K562 (cell line): ENCODE results near the gene TMEM154. TPM values are rescaled to one million over a fixed set of nuclear protein-coding genes. Genes with fewer than 3 reads are reported as not detected.
A peak's percentile ranks its signal among the peaks of the same experiment; 100 is the strongest.

Source experiments
- BDP1 ChIP-seq: IDR thresholded peaks from 3 replicates; pipeline ENCODE4 v1.6.1; 2011; ENCODE audit not compliant: insufficient read length, insufficient read depth
- CREM ChIP-seq: IDR thresholded peaks from 2 replicates; pipeline ENCODE4 v1.6.1; 2014; ENCODE audit warnings: antibody characterized with exemption, low read depth
- HMGN3 ChIP-seq: IDR thresholded peaks from 2 replicates; pipeline ENCODE4 v1.6.1; 2011; ENCODE audit warnings: borderline replicate concordance, low read depth, mild to moderate bottlenecking, mixed read lengths, low read length; ENCODE audit not compliant: insufficient read length; ENCODE audit errors: extremely low read depth
- KAT8 ChIP-seq: fragments of 450-650 bp; IDR thresholded peaks from 2 replicates; pipeline ENCODE4 v1.6.1; 2016; ENCODE audit warnings: low read depth, mild to moderate bottlenecking
- MTA3 ChIP-seq: fragments of 450-650 bp; formaldehyde crosslinking; IDR thresholded peaks from 2 replicates; pipeline ENCODE4 v1.6.1; 2017; ENCODE audit warnings: mild to moderate bottlenecking, borderline replicate concordance
- RBM22 ChIP-seq: fragments of 200-400 bp; formaldehyde crosslinking; IDR thresholded peaks from 2 replicates; pipeline ENCODE4 v1.6.1; 2018; ENCODE audit warnings: low read length, low read depth; ENCODE audit not compliant: poor library complexity, severe bottlenecking
- RBM34 ChIP-seq: fragments of 200-400 bp; formaldehyde crosslinking; IDR thresholded peaks from 2 replicates; pipeline ENCODE4 v1.6.1; 2018; ENCODE audit warnings: low read length, borderline replicate concordance; ENCODE audit not compliant: insufficient read depth
- RUNX1 ChIP-seq: sonication (generic); IDR thresholded peaks from 2 replicates; pipeline ENCODE4 v1.6.1; 2016; ENCODE audit warnings: antibody characterized with exemption, low read depth
- ZNF507 ChIP-seq: conservative IDR thresholded peaks from 2 replicates; pipeline ENCODE4 v1.6.1; 2017; ENCODE audit warnings: missing genetic modification characterization, missing compliant biosample characterization
- polyA plus RNA-seq, 8 experiments: library from polyadenylated mRNA; depleted of rRNA in 4 of 8; stranded (reverse) in 5 of 8; unstranded in 3 of 8; fragments of >200 nt; fragmentation: Nextera tagmentation in 2 of 8; fragmentation: Illumina TruSeq in 1 of 8; extraction: Ambion mirVana in 2 of 8; extraction: Trizol in 1 of 8; gene quantifications; 2 replicates each; pipeline versions ENCODE4 v1.2.1 to v1.2.3, GENCODE V29; 2011 to 2014; ENCODE audit warnings: inconsistent platforms in 1 of 8, missing spikeins in 1 of 8
- total RNA-seq, 7 experiments: library from RNA; depleted of rRNA in 6 of 7; stranded (reverse); fragments of >200 nt in 6 of 7; fragmentation: Illumina TruSeq in 2 of 7; extraction: Trizol in 2 of 7; gene quantifications; 2 replicates each; pipeline versions ENCODE4 v1.2.1 to v1.2.3, GENCODE V29; 2011 to 2021; ENCODE audit warnings: low replicate concordance in 1 of 7
- TF ChIP-seq, protein P1 (sequence below), 2 experiments: fragments of 450-650 bp in 1 of 2; sonication (generic) in 1 of 2; formaldehyde crosslinking in 1 of 2; IDR thresholded peaks; 2 replicates each; pipeline versions ENCODE4 v1.7.1 to v1.9.0; 2016 to 2022; ENCODE audit warnings: inconsistent platforms in 1 of 2, mild to moderate bottlenecking in 1 of 2, missing genetic modification reagents in 1 of 2
- TF ChIP-seq, protein P2 (sequence below): fragments of 250-450 bp; sonication (Bioruptor Pico); IDR thresholded peaks from 2 replicates; pipeline ENCODE4 v1.4.0; 2020; ENCODE audit warnings: mild to moderate bottlenecking, moderate library complexity
- TF ChIP-seq, protein P3 (sequence below): fragments of 150-350 bp; IDR thresholded peaks from 2 replicates; pipeline ENCODE4 v1.6.1; 2014; ENCODE audit warnings: low read depth, mild to moderate bottlenecking, low read length, borderline replicate concordance

Gene TMEM154
- total and polyA plus RNA-seq, 9 of the 15 experiments (the other 6 are each of a cell fraction or from before 2014, with no cell fraction given) = 0.13 to 1.8 (median 0.58) TPM

DNA sequence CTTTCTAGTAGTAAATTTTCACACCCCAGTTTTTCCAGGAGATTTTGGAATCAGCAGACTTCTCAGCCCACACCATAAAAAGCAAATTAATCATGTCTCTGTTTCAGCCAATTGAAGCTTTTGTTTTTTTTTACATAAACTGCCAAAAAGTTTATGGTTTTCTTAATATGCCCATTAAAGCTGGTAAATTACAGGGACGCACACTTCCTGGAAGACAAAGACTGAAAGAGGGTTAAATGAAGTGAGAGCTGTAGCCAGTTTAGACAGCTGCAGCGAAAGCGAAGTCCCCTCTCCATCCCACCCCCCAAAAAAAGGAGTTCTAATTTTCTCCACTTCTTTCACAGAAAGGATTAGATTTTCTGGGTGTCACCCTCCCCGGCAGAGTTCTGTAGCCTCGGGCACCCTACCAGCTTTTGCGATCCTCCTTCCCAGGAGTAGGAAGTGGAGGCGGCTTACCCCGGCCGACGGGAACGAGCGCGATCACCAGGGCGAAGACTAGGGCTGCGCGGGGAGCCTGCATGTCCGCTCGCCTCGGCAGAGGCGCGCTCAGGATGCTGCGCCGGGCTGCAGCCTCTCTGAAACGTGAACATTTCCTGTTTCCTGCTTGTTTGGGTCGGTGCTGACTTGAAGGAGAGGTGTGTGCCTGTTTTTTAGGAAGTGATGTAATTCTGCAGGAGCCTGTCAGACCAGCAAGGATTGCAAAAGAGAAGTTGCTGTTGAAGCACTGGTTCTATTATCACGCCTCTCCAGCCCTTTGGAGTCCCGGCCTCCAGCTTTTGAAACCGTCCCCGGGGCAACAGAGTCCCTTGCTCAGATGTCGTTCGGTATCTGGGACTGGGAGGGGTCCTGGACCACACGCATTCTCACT lies at the start of gene TMEM154 (continued):
- TF ChIP-seq, protein P1, sequence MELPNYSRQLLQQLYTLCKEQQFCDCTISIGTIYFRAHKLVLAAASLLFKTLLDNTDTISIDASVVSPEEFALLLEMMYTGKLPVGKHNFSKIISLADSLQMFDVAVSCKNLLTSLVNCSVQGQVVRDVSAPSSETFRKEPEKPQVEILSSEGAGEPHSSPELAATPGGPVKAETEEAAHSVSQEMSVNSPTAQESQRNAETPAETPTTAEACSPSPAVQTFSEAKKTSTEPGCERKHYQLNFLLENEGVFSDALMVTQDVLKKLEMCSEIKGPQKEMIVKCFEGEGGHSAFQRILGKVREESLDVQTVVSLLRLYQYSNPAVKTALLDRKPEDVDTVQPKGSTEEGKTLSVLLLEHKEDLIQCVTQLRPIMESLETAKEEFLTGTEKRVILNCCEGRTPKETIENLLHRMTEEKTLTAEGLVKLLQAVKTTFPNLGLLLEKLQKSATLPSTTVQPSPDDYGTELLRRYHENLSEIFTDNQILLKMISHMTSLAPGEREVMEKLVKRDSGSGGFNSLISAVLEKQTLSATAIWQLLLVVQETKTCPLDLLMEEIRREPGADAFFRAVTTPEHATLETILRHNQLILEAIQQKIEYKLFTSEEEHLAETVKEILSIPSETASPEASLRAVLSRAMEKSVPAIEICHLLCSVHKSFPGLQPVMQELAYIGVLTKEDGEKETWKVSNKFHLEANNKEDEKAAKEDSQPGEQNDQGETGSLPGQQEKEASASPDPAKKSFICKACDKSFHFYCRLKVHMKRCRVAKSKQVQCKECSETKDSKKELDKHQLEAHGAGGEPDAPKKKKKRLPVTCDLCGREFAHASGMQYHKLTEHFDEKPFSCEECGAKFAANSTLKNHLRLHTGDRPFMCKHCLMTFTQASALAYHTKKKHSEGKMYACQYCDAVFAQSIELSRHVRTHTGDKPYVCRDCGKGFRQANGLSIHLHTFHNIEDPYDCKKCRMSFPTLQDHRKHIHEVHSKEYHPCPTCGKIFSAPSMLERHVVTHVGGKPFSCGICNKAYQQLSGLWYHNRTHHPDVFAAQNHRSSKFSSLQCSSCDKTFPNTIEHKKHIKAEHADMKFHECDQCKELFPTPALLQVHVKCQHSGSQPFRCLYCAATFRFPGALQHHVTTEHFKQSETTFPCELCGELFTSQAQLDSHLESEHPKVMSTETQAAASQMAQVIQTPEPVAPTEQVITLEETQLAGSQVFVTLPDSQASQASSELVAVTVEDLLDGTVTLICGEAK (IDR thresholded peaks at IDR 0.05) = peak; percentile 60
- TF ChIP-seq, protein P1 (CRISPR knock-in tag; IDR thresholded peaks at IDR 0.05) = no peak
- no peak for TF ChIP-seq BDP1
- TF ChIP-seq RBM34 = no peak
- TF ChIP-seq KAT8 = no peak
- no peak for TF ChIP-seq ZNF507 (tag)
- no peak for TF ChIP-seq RBM22
- peak; percentile 32; the same call in 1 of the 2 replicates for TF ChIP-seq MTA3
- peak; percentile 47 for TF ChIP-seq CREM
- TF ChIP-seq, protein P2, sequence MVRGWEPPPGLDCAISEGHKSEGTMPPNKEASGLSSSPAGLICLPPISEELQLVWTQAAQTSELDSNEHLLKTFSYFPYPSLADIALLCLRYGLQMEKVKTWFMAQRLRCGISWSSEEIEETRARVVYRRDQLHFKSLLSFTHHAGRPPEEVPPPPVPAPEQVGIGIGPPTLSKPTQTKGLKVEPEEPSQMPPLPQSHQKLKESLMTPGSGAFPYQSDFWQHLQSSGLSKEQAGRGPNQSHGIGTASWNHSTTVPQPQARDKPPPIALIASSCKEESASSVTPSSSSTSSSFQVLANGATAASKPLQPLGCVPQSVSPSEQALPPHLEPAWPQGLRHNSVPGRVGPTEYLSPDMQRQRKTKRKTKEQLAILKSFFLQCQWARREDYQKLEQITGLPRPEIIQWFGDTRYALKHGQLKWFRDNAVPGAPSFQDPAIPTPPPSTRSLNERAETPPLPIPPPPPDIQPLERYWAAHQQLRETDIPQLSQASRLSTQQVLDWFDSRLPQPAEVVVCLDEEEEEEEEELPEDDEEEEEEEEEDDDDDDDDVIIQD (CRISPR knock-in tag) = no peak
- no peak for TF ChIP-seq RUNX1
- TF ChIP-seq, protein P3, sequence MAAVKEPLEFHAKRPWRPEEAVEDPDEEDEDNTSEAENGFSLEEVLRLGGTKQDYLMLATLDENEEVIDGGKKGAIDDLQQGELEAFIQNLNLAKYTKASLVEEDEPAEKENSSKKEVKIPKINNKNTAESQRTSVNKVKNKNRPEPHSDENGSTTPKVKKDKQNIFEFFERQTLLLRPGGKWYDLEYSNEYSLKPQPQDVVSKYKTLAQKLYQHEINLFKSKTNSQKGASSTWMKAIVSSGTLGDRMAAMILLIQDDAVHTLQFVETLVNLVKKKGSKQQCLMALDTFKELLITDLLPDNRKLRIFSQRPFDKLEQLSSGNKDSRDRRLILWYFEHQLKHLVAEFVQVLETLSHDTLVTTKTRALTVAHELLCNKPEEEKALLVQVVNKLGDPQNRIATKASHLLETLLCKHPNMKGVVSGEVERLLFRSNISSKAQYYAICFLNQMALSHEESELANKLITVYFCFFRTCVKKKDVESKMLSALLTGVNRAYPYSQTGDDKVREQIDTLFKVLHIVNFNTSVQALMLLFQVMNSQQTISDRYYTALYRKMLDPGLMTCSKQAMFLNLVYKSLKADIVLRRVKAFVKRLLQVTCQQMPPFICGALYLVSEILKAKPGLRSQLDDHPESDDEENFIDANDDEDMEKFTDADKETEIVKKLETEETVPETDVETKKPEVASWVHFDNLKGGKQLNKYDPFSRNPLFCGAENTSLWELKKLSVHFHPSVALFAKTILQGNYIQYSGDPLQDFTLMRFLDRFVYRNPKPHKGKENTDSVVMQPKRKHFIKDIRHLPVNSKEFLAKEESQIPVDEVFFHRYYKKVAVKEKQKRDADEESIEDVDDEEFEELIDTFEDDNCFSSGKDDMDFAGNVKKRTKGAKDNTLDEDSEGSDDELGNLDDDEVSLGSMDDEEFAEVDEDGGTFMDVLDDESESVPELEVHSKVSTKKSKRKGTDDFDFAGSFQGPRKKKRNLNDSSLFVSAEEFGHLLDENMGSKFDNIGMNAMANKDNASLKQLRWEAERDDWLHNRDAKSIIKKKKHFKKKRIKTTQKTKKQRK = no peak
- no peak for TF ChIP-seq HMGN3
